Gastrocnemius medialis (tissue), 4 donors: ENCODE results near the gene RANBP17. TPM values are rescaled to one million over a fixed set of nuclear protein-coding genes. Genes with fewer than 3 reads are reported as not detected.

ENCODE experiments used
- ATAC-seq, 2 donors: fragments of 150-250 bp; one replicate each; pipeline ENCODE4 v1.9.1; 2016
- DNase-seq, 2 donors: peaks; one replicate each; pipeline ENCODE4 v3.0.0-alpha.2; 2019
- H3K27ac ChIP-seq, 4 donors: fragments of 200-600 bp; sonication (generic); 1 replicate in 1 of 4; 2 replicates in 3 of 4; pipeline ENCODE4 v1.5.1; 2016 to 2018; ENCODE audit warnings: mild to moderate bottlenecking in 2 of 4, moderate library complexity in 1 of 4
- H3K27me3 ChIP-seq, 3 donors: fragments of 200-600 bp; sonication (generic) in 2 of 3; 1 replicate in 1 of 3; 2 replicates in 2 of 3; pipeline versions ENCODE4 v1.5.1 to v1.6.0; 2016 to 2019; ENCODE audit warnings: mild to moderate bottlenecking in 1 of 3, moderate library complexity in 1 of 3
- H3K36me3 ChIP-seq, 2 donors: fragments of 200-600 bp; sonication (generic) in 1 of 2; one replicate each; pipeline ENCODE4 v1.5.1; 2017 to 2018
- H3K4me1 ChIP-seq, 2 donors: fragments of 200-600 bp; sonication (generic) in 1 of 2; one replicate each; pipeline ENCODE4 v1.5.1; 2016 to 2017; ENCODE audit warnings: mild to moderate bottlenecking in 2 of 2
- H3K4me3 ChIP-seq, 4 donors: fragments of 200-600 bp; sonication (generic) in 3 of 4; 1 replicate in 1 of 4; 2 replicates in 3 of 4; pipeline ENCODE4 v1.5.1; 2016 to 2019; ENCODE audit warnings: mild to moderate bottlenecking in 2 of 4
- H3K9me3 ChIP-seq, 3 donors: fragments of 200-600 bp; sonication (generic) in 2 of 3; 1 replicate in 1 of 3; 2 replicates in 2 of 3; pipeline ENCODE4 v1.5.1; 2016 to 2019
- CTCF ChIP-seq, 5 experiments: fragments of 450-650 bp in 3 of 5; fragments of 200-600 bp in 2 of 5; sonication (generic) in 2 of 5; IDR thresholded peaks in 4 of 5; conservative IDR thresholded peaks in 1 of 5; 1 replicate in 4 of 5; 2 replicates in 1 of 5; pipeline ENCODE4 v1.5.1; 2016 to 2019; ENCODE audit warnings: antibody characterized with exemption in 5 of 5, mild to moderate bottlenecking in 3 of 5, moderate library complexity in 3 of 5
- POLR2A ChIP-seq, 2 donors: fragments of 450-650 bp; IDR thresholded peaks; one replicate each; pipeline ENCODE4 v1.6.1; 2017; ENCODE audit warnings: antibody characterized with exemption in 2 of 2, mild to moderate bottlenecking in 2 of 2, moderate library complexity in 2 of 2
- in situ Hi-C, 4 donors: fragments of 200-750 bp; cut with MboI; loops; one replicate each; pipeline versions ENCODE4 v1.15.0 to v1.8.0; 2017; ENCODE audit warnings: low sequenced_read_pairs in 4 of 4
- intact Hi-C: fragments of 100-400 bp; cut with DNase I; formaldehyde crosslinking; loops from one replicate; pipeline ENCODE4 v1.15.1; 2023; ENCODE audit warnings: low total_unique reads
- total RNA-seq, 4 donors: library from RNA; depleted of rRNA; stranded (reverse); fragments of >200 nt; gene quantifications; one replicate each; pipeline versions ENCODE4 v1.1.0 to v1.2.3, GENCODE V29; 2016

Gene RANBP17
- total RNA-seq, 4 donors from 2014 or later = 1.1 to 3.2 TPM; not detected in 2

GRCh38 chr5:170894665-170895064, 32.8 kb downstream of the RANBP17 start:
- no peak for ATAC-seq
- intact Hi-C loops (no loop called here), in situ Hi-C loops (no loop called here)
- Histone ChIP-seq H3K36me3 (no peaks in the 10 kb centered on the region), H3K9me3 (no peaks in the 10 kb centered on the region), H3K4me1 (no peaks in the 10 kb centered on the region), H3K4me3 (no peak overlapping the region), H3K27me3 (no peaks in the 10 kb centered on the region), H3K27ac (no peak overlapping the region)
- TF ChIP-seq POLR2A (IDR thresholded peaks at IDR 0.05) (no peak), CTCF (IDR thresholded peaks at IDR 0.05 in 4 of 5, conservative IDR thresholded peaks at IDR 0.05 in 1 of 5) (no peak)
- DNase-seq = no peak

GRCh38 chr5:170896779-170897178, 35.0 kb downstream of the RANBP17 start:
- TF ChIP-seq POLR2A (IDR thresholded peaks at IDR 0.05) (no peak), CTCF (IDR thresholded peaks at IDR 0.05 in 4 of 5, conservative IDR thresholded peaks at IDR 0.05 in 1 of 5) (no peak)
- Histone ChIP-seq H3K36me3 (no peaks in the 10 kb centered on the region), H3K4me3 (no peak overlapping the region), H3K27me3 (no peaks in the 10 kb centered on the region), H3K4me1 (no peaks in the 10 kb centered on the region), H3K27ac (no peak overlapping the region), H3K9me3 (no peaks in the 10 kb centered on the region)
- intact Hi-C loops = no loop called here
- ATAC-seq (no peak), DNase-seq (no peak)
- in situ Hi-C loops = no loop called here

GRCh38 chr5:170903075-170903474, 41.3 kb downstream of the RANBP17 start:
- DNase-seq = no peak
- Histone ChIP-seq H3K27ac (no peak overlapping the region), H3K9me3 (no peaks in the 10 kb centered on the region), H3K4me3 (no peak overlapping the region), H3K36me3 (no peaks in the 10 kb centered on the region), H3K27me3 (no peaks in the 10 kb centered on the region), H3K4me1 (no peaks in the 10 kb centered on the region)
- no peak for ATAC-seq
- TF ChIP-seq CTCF (IDR thresholded peaks at IDR 0.05 in 4 of 5, conservative IDR thresholded peaks at IDR 0.05 in 1 of 5) = no peak
- no peak for TF ChIP-seq POLR2A (IDR thresholded peaks at IDR 0.05)
- intact Hi-C loops = no loop called here
- in situ Hi-C loops = no loop called here

GRCh38 chr5:170907758-170908157, 45.9 kb downstream of the RANBP17 start:
- DNase-seq (no peak), ATAC-seq (no peak)
- Histone ChIP-seq H3K4me1 (no peaks in the 10 kb centered on the region), H3K27ac (no peak overlapping the region), H3K36me3 (no peaks in the 10 kb centered on the region), H3K9me3 (no peaks in the 10 kb centered on the region), H3K4me3 (no peak overlapping the region), H3K27me3 (no peaks in the 10 kb centered on the region)
- in situ Hi-C loops (no loop called here), intact Hi-C loops (no loop called here)
- TF ChIP-seq POLR2A (IDR thresholded peaks at IDR 0.05) (no peak), CTCF (IDR thresholded peaks at IDR 0.05 in 4 of 5, conservative IDR thresholded peaks at IDR 0.05 in 1 of 5) (no peak)

GRCh38 chr5:170913573-170913972, 51.8 kb downstream of the RANBP17 start:
- ATAC-seq (no peak), DNase-seq (no peak)
- TF ChIP-seq POLR2A (IDR thresholded peaks at IDR 0.05) = no peak
- TF ChIP-seq CTCF (IDR thresholded peaks at IDR 0.05 in 4 of 5, conservative IDR thresholded peaks at IDR 0.05 in 1 of 5) = no peak
- Histone ChIP-seq H3K27ac (no peak overlapping the region), H3K4me3 (no peak overlapping the region), H3K27me3 (no peaks in the 10 kb centered on the region), H3K36me3 (no peaks in the 10 kb centered on the region), H3K4me1 (no peaks in the 10 kb centered on the region), H3K9me3 (no peaks in the 10 kb centered on the region)
- intact Hi-C loops (no loop called here), in situ Hi-C loops (no loop called here)
